Measurements from ENCODE around the gene SEMA5B. TPM values are rescaled to one million over a fixed set of nuclear protein-coding genes. Genes with fewer than 3 reads are reported as not detected.

SEMA5B gene
- total RNA-seq, 3 donors from 2014 or later (not counting 1 experiment from before 2014, with no cell fraction given): 0.23 TPM; not detected in 2

- DNase-seq (no peak), ATAC-seq (no peak)
- Histone ChIP-seq H3K4me3 (ENCODE audit: low read length) (no peak overlapping the region), H3K4me1 (ENCODE audit: control insufficient read depth, insufficient read depth, low read length) (no peaks in the 10 kb centered on the region), H3K9me3 (ENCODE audit: control insufficient read depth, insufficient read depth, low read length) (no peaks in the 10 kb centered on the region), H3K27me3 (ENCODE audit: control insufficient read depth, insufficient read depth, low read length) (no peaks in the 10 kb centered on the region), H3K27ac (ENCODE audit: low read length) (no peak overlapping the region), H3K36me3 (ENCODE audit: control insufficient read depth, insufficient read depth, low read length) (no peaks in the 10 kb centered on the region)
- Mint-ChIP-seq H3K27ac (no peak overlapping the region), H3K9me3 (no peaks in the 10 kb centered on the region), H3K4me3 (no peak overlapping the region), H3K27me3 (ENCODE audit: low read depth in 2 of 2) (peaks cover 5 to 13% of the 10 kb centered on the region in 2 donors), H3K4me1 (no peaks in the 10 kb centered on the region), H3K36me3 (no peaks in the 10 kb centered on the region)
- no peak for TF ChIP-seq CTCF (IDR thresholded peaks at IDR 0.05)
- 92% methylated on average over 1 of the region's 1 CpG for WGBS (ENCODE audit: insufficient coverage)
- intact Hi-C loops (cut with micrococcal nuclease): no loop called here
These were observed 47.8 kb upstream of the SEMA5B start for GRCh38 chr3:123075359-123075758.

GRCh38 chr3:123072564-123072963 is 45.0 kb upstream of the SEMA5B start:
- H3K27me3 Mint-ChIP-seq (ENCODE audit: low read depth in 2 of 2): peaks cover 22 to 34% of the 10 kb centered on the region in 2 donors

GRCh38 chr3:123072152-123072551 is 44.6 kb upstream of the SEMA5B start:
- Mint-ChIP-seq H3K9me3 (no peaks in the 10 kb centered on the region), H3K27ac (no peak overlapping the region), H3K27me3 (ENCODE audit: low read depth in 2 of 2) (peaks cover 22 to 35% of the 10 kb centered on the region in 2 donors), H3K4me3 (no peak overlapping the region), H3K4me1 (peaks cover 4 to 11% of the 10 kb centered on the region in 2 donors), H3K36me3 (no peaks in the 10 kb centered on the region)
- no peak overlapping the region for H3K4me3 ChIP-seq (ENCODE audit: low read length)
- ATAC-seq: no peak
- no peak for DNase-seq
- H3K9me3 ChIP-seq (ENCODE audit: control insufficient read depth, insufficient read depth, low read length): no peaks in the 10 kb centered on the region
- H3K27me3 ChIP-seq (ENCODE audit: control insufficient read depth, insufficient read depth, low read length): no peaks in the 10 kb centered on the region
- no peak for TF ChIP-seq CTCF (IDR thresholded peaks at IDR 0.05)
- no peaks in the 10 kb centered on the region for H3K36me3 ChIP-seq (ENCODE audit: control insufficient read depth, insufficient read depth, low read length)
- no peak overlapping the region for H3K27ac ChIP-seq (ENCODE audit: low read length)
- peaks cover 11% of the 10 kb centered on the region for H3K4me1 ChIP-seq (ENCODE audit: control insufficient read depth, insufficient read depth, low read length)
- intact Hi-C loops (cut with micrococcal nuclease): no loop called here
- WGBS (ENCODE audit: insufficient coverage): 61% methylated on average over 5 of the region's 5 CpGs

More at GRCh38 chr3:123072564-123072963, 45.0 kb upstream of the SEMA5B start:
- no CpG with 5 or more reads among the region's 1 CpG for WGBS (ENCODE audit: insufficient coverage)
- no peaks in the 10 kb centered on the region for H3K9me3 Mint-ChIP-seq
- Histone ChIP-seq H3K27me3 (ENCODE audit: control insufficient read depth, insufficient read depth, low read length) (no peaks in the 10 kb centered on the region), H3K9me3 (ENCODE audit: control insufficient read depth, insufficient read depth, low read length) (no peaks in the 10 kb centered on the region), H3K27ac (ENCODE audit: low read length) (no peak overlapping the region), H3K4me1 (ENCODE audit: control insufficient read depth, insufficient read depth, low read length) (peaks cover 8% of the 10 kb centered on the region), H3K4me3 (ENCODE audit: low read length) (no peak overlapping the region), H3K36me3 (ENCODE audit: control insufficient read depth, insufficient read depth, low read length) (no peaks in the 10 kb centered on the region)
- intact Hi-C loops (cut with micrococcal nuclease): no loop called here
- no peak overlapping the region for H3K4me3 Mint-ChIP-seq
- ATAC-seq (no peak), DNase-seq (no peak)
- H3K27ac Mint-ChIP-seq: no peak overlapping the region
- H3K36me3 Mint-ChIP-seq: no peaks in the 10 kb centered on the region
- peaks cover 4 to 10% of the 10 kb centered on the region in 2 donors for H3K4me1 Mint-ChIP-seq
- no peak for TF ChIP-seq CTCF (IDR thresholded peaks at IDR 0.05)

- Mint-ChIP-seq H3K4me1 (peaks cover 4 to 15% of the 10 kb centered on the region in 2 donors), H3K27ac (no peak overlapping the region), H3K9me3 (no peaks in the 10 kb centered on the region), H3K4me3 (no peak overlapping the region), H3K27me3 (ENCODE audit: low read depth in 2 of 2) (peaks cover 25 to 35% of the 10 kb centered on the region in 2 donors), H3K36me3 (no peaks in the 10 kb centered on the region)
- Histone ChIP-seq H3K9me3 (ENCODE audit: control insufficient read depth, insufficient read depth, low read length) (no peaks in the 10 kb centered on the region), H3K4me1 (ENCODE audit: control insufficient read depth, insufficient read depth, low read length) (peaks cover 11% of the 10 kb centered on the region), H3K4me3 (ENCODE audit: low read length) (no peak overlapping the region), H3K27me3 (ENCODE audit: control insufficient read depth, insufficient read depth, low read length) (no peaks in the 10 kb centered on the region), H3K27ac (ENCODE audit: low read length) (no peak overlapping the region), H3K36me3 (ENCODE audit: control insufficient read depth, insufficient read depth, low read length) (no peaks in the 10 kb centered on the region)
- no peak for TF ChIP-seq CTCF (IDR thresholded peaks at IDR 0.05)
- intact Hi-C loops (cut with micrococcal nuclease): no loop called here
- ATAC-seq: no peak
- 94% methylated on average over 7 of the region's 7 CpGs for WGBS (ENCODE audit: insufficient coverage)
- DNase-seq: no peak
These were observed 44.0 kb upstream of the SEMA5B start for GRCh38 chr3:123071581-123071980.

Data from natural killer cell (primary cell).